Muscle layer of colon (tissue), 2 donors: Measurements from ENCODE around the gene GPRC5C.
A peak's percentile ranks its signal among the peaks of the same experiment; 100 is the strongest.

Source experiments
- H3K27ac ChIP-seq: one replicate; pipeline ENCODE4 v1.7.0; 2013; ENCODE audit warnings: low read depth, mild to moderate bottlenecking, low read length, moderate library complexity
- H3K27me3 ChIP-seq, 2 donors: one replicate each; pipeline ENCODE4 v1.7.0; 2013; ENCODE audit warnings: low read length in 2 of 2, mild to moderate bottlenecking in 2 of 2; ENCODE audit not compliant: insufficient read depth in 2 of 2, control insufficient read depth in 1 of 2
- H3K36me3 ChIP-seq: one replicate; pipeline ENCODE4 v1.7.0; 2013; ENCODE audit warnings: mild to moderate bottlenecking, low read length; ENCODE audit not compliant: insufficient read depth
- H3K4me1 ChIP-seq: one replicate; pipeline ENCODE4 v1.7.0; 2013; ENCODE audit warnings: mild to moderate bottlenecking, low read length; ENCODE audit not compliant: insufficient read depth
- H3K4me3 ChIP-seq, 2 donors: one replicate each; pipeline ENCODE4 v1.7.0; 2013; ENCODE audit warnings: low read length in 2 of 2, low read depth in 1 of 2, mild to moderate bottlenecking in 1 of 2, moderate library complexity in 1 of 2
- H3K9ac ChIP-seq: one replicate; pipeline ENCODE4 v1.7.0; 2013; ENCODE audit warnings: low read length
- H3K9me3 ChIP-seq: one replicate; pipeline ENCODE4 v1.7.0; 2013; ENCODE audit warnings: mild to moderate bottlenecking, low read length
- donor health status: abdominal sarcoma.
- donor health status: Adenocarcinoma of cecum.

Gene GPRC5C

GRCh38 chr17:74466828-74467184, 34.9 kb downstream of the GPRC5C start:
- Histone ChIP-seq H3K9me3 (no peaks in the 10 kb centered on the region), H3K4me3 (no peak overlapping the region), H3K4me1 (no peaks in the 10 kb centered on the region), H3K27me3 (peaks cover 0 to 14% of the 10 kb centered on the region in 2 donors), H3K36me3 (no peaks in the 10 kb centered on the region), H3K27ac (no peak overlapping the region), H3K9ac (no peak overlapping the region)

- H3K27me3 ChIP-seq, result peaks cover 0 to 14% of the 10 kb centered on the region in 2 donors
- no peak overlapping the region for H3K27ac ChIP-seq
- no peaks in the 10 kb centered on the region for H3K4me1 ChIP-seq
- H3K9ac ChIP-seq, result no peak overlapping the region
- H3K36me3 ChIP-seq, result no peaks in the 10 kb centered on the region
- no peak overlapping the region for H3K4me3 ChIP-seq
- no peaks in the 10 kb centered on the region for H3K9me3 ChIP-seq
These were observed 35.5 kb downstream of the GPRC5C start for GRCh38 chr17:74467221-74467951.

DNA sequence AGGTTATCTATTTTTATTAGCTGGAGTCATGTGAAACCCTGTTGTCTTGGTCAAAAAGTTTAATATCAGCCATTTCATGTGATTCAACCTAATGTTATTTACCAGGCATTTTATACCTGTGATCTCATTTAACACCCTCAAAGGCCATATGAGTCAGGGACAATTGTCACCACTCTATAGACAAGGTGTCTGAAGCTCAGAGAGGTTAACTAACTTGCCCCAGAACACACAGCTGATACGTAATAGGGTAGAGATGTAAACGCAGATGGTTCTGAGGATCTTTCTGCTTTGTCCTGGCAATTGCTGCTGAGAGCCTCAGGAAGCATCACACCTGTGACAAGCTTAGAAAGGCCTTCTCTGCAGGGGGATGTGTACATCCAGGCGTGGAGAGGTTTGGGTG, 39.5 kb downstream of the GPRC5C start:
- Histone ChIP-seq H3K36me3 (no peaks in the 10 kb centered on the region), H3K4me3 (no peak overlapping the region), H3K27me3 (peaks cover 0 to 9% of the 10 kb centered on the region in 2 donors), H3K27ac (no peak overlapping the region), H3K9me3 (peaks cover 5% of the 10 kb centered on the region), H3K4me1 (no peaks in the 10 kb centered on the region), H3K9ac (no peak overlapping the region)

DNA sequence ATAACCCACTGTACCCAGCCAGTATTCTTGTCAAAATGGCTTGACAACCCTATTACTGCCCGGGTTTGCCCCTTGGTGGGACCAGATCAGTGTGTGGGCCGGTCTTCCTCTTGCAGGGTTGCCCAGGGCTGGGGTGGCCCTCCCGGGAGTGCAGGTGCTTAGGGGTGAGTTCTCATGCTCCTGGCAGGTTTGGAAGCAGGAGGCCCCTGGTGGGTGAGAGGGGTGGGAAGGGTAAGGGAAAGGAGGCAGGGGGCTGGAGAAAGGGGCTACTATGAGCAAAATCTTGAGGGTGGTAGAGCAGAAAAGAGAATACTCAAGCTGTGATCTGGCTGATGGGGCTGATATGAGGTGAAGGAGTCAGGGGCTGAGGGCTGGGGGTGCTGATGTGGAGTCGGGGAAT, 41.0 kb downstream of the GPRC5C start:
- H3K27ac ChIP-seq, result no peak overlapping the region
- H3K9ac ChIP-seq, result no peak overlapping the region
- peaks cover 0 to 5% of the 10 kb centered on the region in 2 donors for H3K27me3 ChIP-seq
- no peaks in the 10 kb centered on the region for H3K36me3 ChIP-seq
- no peaks in the 10 kb centered on the region for H3K4me1 ChIP-seq
- peaks cover 5% of the 10 kb centered on the region for H3K9me3 ChIP-seq
- H3K4me3 ChIP-seq, result no peak overlapping the region

DNA sequence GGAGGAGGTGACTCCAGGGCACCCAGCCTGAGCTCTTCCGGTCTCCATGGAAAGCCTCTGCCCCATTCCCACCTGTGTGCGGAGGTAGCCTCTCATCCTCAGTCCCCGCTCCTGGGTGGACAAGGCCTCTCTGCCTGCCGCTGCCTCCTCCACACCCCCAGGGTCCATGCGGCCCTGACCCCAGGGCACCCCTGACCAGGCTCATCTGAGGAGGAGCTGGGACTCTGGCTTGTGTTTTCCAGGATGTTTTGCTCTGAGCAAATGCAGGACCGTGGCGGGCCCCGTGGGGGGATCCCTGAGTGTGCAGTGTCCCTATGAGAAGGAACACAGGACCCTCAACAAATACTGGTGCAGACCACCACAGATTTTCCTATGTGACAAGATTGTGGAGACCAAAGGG, 41.4 kb downstream of the GPRC5C start:
- no peak overlapping the region for H3K27ac ChIP-seq

DNA sequence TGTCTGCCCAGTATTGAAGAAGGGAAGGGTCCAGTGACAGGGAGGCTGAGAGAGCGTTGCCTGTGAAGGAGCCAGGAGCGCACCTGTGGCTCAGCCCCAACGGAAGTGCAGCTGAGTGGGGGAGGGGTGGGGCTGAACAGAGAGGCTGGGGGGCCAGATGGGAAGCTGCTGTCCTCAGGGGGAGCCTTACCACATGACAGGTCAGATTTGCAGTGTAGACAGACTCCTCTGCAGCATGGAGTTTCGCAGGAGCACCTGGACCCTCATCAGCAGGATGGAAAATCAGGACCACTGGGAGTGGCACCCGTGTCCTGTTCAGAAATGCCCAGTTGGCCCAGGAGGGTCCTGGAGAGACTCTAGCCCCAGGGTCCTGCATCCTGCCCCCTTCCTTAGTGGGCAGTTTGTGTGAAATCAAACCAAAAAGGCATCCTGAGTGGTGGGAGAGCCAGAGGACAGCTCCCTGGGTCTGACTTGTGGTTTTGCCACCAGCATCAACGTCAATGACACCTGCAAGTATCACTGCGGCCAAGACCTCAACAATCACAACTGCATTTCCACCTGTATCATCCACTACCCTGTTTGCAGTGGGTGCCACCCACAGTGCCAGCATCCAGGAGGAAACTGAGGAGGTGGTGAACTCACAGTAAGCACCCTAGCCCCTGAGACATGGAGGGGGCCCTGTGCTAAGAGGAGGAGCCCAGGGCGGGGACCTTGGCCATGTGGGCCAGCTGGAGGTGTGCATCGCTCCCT, 42.3 kb downstream of the GPRC5C start:
- H3K4me3 ChIP-seq, result no peak overlapping the region
- no peak overlapping the region for H3K9ac ChIP-seq
- H3K27me3 ChIP-seq, result peaks cover 0 to 5% of the 10 kb centered on the region in 2 donors
- no peaks in the 10 kb centered on the region for H3K36me3 ChIP-seq
- no peaks in the 10 kb centered on the region for H3K4me1 ChIP-seq
- H3K9me3 ChIP-seq, result peaks cover 5% of the 10 kb centered on the region
- no peak overlapping the region for H3K27ac ChIP-seq

More for the DNA sequence above, 41.4 kb downstream of the GPRC5C start:
- peaks cover 5% of the 10 kb centered on the region for H3K9me3 ChIP-seq
- H3K9ac ChIP-seq, result no peak overlapping the region
- H3K36me3 ChIP-seq, result no peaks in the 10 kb centered on the region
- peaks cover 0 to 5% of the 10 kb centered on the region in 2 donors for H3K27me3 ChIP-seq
- no peaks in the 10 kb centered on the region for H3K4me1 ChIP-seq
- H3K4me3 ChIP-seq, result no peak overlapping the region

DNA sequence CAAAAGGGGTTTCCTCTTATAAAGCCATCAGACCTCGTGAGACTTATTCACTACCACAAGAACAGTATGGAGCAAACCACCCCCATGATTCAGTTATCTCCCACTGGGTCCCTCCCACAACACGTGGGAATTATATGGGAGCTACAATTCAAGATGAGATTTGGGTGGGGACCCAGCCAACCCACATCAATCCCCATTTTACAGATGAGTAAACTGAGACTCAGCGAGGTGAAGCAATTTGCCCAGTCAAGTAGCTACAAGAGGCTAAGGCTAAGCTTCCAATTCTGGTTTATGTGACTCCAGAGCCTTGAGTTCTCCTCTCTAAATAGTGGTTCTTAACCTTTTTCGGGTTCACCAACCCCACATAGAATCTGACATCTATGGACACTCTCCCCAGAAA, 43.3 kb downstream of the GPRC5C start:
- Histone ChIP-seq H3K27me3 (peaks cover 0 to 5% of the 10 kb centered on the region in 2 donors), H3K9me3 (peaks cover 5% of the 10 kb centered on the region), H3K27ac (no peak overlapping the region), H3K4me1 (no peaks in the 10 kb centered on the region), H3K36me3 (no peaks in the 10 kb centered on the region), H3K4me3 (no peak overlapping the region), H3K9ac (no peak overlapping the region)

DNA sequence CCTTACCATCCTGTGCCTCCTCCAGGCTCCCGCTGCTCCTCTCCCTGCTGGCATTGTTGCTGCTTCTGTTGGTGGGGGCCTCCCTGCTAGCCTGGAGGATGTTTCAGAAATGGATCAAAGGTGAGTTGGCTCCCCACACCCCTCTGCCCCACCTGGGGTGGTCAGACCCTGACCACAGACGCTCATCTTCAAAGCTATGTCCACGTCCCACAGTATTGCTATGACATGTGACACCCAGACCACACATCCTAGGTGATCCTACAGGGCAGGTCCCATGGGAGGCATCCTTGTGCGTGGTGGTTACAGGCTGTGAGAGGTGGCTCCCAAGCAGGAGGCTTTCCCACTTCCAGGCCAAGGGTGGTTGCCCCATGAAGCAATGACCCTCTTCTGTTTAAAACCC, 45.5 kb downstream of the GPRC5C start:
- H3K36me3 ChIP-seq, result no peaks in the 10 kb centered on the region
- peaks cover 5% of the 10 kb centered on the region for H3K9me3 ChIP-seq
- no peak overlapping the region for H3K27ac ChIP-seq
- H3K4me3 ChIP-seq, result no peak overlapping the region
- H3K9ac ChIP-seq, result no peak overlapping the region
- peaks cover 0 to 5% of the 10 kb centered on the region in 2 donors for H3K27me3 ChIP-seq
- no peaks in the 10 kb centered on the region for H3K4me1 ChIP-seq

GRCh38 chr17:74478420-74479100, 46.7 kb downstream of the GPRC5C start:
- Histone ChIP-seq H3K27me3 (no peaks in the 10 kb centered on the region), H3K9ac (no peak overlapping the region), H3K4me3 (no peak overlapping the region), H3K36me3 (no peaks in the 10 kb centered on the region), H3K4me1 (no peaks in the 10 kb centered on the region), H3K9me3 (peaks cover 5% of the 10 kb centered on the region), H3K27ac (peak overlapping the region; percentile 12)

- Histone ChIP-seq H3K4me1 (no peaks in the 10 kb centered on the region), H3K27ac (no peak overlapping the region), H3K27me3 (no peaks in the 10 kb centered on the region), H3K4me3 (no peak overlapping the region), H3K36me3 (no peaks in the 10 kb centered on the region), H3K9me3 (peaks cover 4% of the 10 kb centered on the region), H3K9ac (no peak overlapping the region)
These were observed 48.4 kb downstream of the GPRC5C start for GRCh38 chr17:74480290-74480689.

- Histone ChIP-seq H3K9me3 (no peaks in the 10 kb centered on the region), H3K27ac (no peak overlapping the region), H3K4me1 (no peaks in the 10 kb centered on the region), H3K4me3 (no peak overlapping the region), H3K36me3 (no peaks in the 10 kb centered on the region), H3K27me3 (no peaks in the 10 kb centered on the region), H3K9ac (no peak overlapping the region)
These were observed 49.7 kb downstream of the GPRC5C start for GRCh38 chr17:74481621-74482020.
